ENCODE results near the gene PARM1.

- TF ChIP-seq CTCF (IDR thresholded peaks at IDR 0.05 in 8 of 11, conservative IDR thresholded peaks at IDR 0.05 in 3 of 11) = no peak
- TF ChIP-seq POLR2AphosphoS5 (IDR thresholded peaks at IDR 0.05) = no peak
- no peak for TF ChIP-seq POLR2A (IDR thresholded peaks at IDR 0.05)
Observed at GRCh38 chr4:75037252-75037651, 104.3 kb downstream of the PARM1 start.

Data from spleen (tissue), 7 donors.